ENCODE measurements around the gene TAAR9. TPM values are rescaled to one million over a fixed set of nuclear protein-coding genes. Genes with fewer than 3 reads are reported as not detected.

The TAAR9 gene
- total RNA-seq, 1 experiment from 2014 or later: not detected

DNA sequence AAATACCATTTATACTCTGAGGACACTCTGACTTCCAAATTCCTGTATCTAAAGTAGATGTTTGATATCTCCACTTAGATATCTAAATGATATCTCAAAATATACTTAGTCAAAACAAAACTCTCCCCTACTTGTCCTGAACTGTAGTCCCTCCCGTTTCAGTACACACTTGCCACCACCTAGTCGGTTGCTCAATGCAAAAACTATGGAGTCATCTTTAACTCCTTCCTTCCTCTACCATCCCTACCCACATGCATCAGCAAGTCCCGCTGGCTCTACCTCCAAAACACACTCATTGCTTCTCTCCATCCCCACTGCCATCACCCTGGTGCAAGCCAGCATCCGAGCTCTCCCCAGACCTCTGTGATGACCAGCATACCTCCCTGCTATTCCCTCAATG lies 38.3 kb upstream of the TAAR9 start:
- peaks cover 13% of the 10 kb centered on the region; the same call in 1 of the 2 replicates for H3K79me2 ChIP-seq (ENCODE audit: insufficient read depth, low read length)
- H4K20me1 ChIP-seq (ENCODE audit: insufficient read depth): no peaks in the 10 kb centered on the region
- no peak overlapping the region for H3K9ac ChIP-seq (ENCODE audit: low read length)
- H2AFZ ChIP-seq (ENCODE audit: low read depth, low read length, poor library complexity, severe bottlenecking): no peak overlapping the region
- ChIA-PET RAD21 (ENCODE audit: low non-redundant PET in 1 of 2, low total read pairs in 2 of 2, uncharacterized antibody in 2 of 2, unreplicated experiment in 2 of 2) (no interaction called here), POLR2A (no interaction called here), CTCF (no interaction called here)
- no peaks in the 10 kb centered on the region for H3K9me3 ChIP-seq (ENCODE audit: control insufficient read depth in 1 of 2, insufficient read depth in 1 of 2, low read depth in 1 of 2, low read length in 2 of 2)
- H3K4me2 ChIP-seq (ENCODE audit: low read length): no peak overlapping the region
- no peak overlapping the region for H3K4me3 ChIP-seq (replicated peaks in 1 of 2; ENCODE audit: low read depth in 1 of 2, low read length in 2 of 2)
- no peaks in the 10 kb centered on the region for H3K36me3 ChIP-seq (ENCODE audit: control insufficient read depth in 1 of 2, insufficient read depth in 2 of 2, low read length in 2 of 2)
- H3K4me1 ChIP-seq (ENCODE audit: control insufficient read depth in 1 of 2, insufficient read depth in 2 of 2, low read length in 2 of 2): no peaks in the 10 kb centered on the region
- no peak for TF ChIP-seq CEBPB (IDR thresholded peaks at IDR 0.05; ENCODE audit: low read depth)
- no peak for TF ChIP-seq SRF (IDR thresholded peaks at IDR 0.05; ENCODE audit: low read depth)
- TF ChIP-seq POLR2A (IDR thresholded peaks at IDR 0.05; ENCODE audit: borderline replicate concordance, extremely low read depth, insufficient read depth, insufficient read length): no peak
- no peak for TF ChIP-seq ZBTB33 (IDR thresholded peaks at IDR 0.05; ENCODE audit: extremely low read depth, insufficient replicate concordance, low read length)
- no peak for TF ChIP-seq CTCF (IDR thresholded peaks at IDR 0.05 in 2 of 3, conservative IDR thresholded peaks at IDR 0.05 in 1 of 3; ENCODE audit: borderline replicate concordance in 1 of 3, insufficient read depth in 1 of 3, low read depth in 2 of 3, low read length in 2 of 3)
- TF ChIP-seq RAD21 (IDR thresholded peaks at IDR 0.05; ENCODE audit: low read depth): no peak
- no peak for TF ChIP-seq POLR2AphosphoS5 (IDR thresholded peaks at IDR 0.05; ENCODE audit: low read depth, low read length)
- no peak for TF ChIP-seq ATF3 (IDR thresholded peaks at IDR 0.05)
- TF ChIP-seq JUND (IDR thresholded peaks at IDR 0.05): no peak
- TF ChIP-seq ELF1 (IDR thresholded peaks at IDR 0.05; ENCODE audit: borderline replicate concordance, low read depth): no peak
- no peak for TF ChIP-seq SP1 (IDR thresholded peaks at IDR 0.05; ENCODE audit: low read depth)
- TF ChIP-seq, protein P1, sequence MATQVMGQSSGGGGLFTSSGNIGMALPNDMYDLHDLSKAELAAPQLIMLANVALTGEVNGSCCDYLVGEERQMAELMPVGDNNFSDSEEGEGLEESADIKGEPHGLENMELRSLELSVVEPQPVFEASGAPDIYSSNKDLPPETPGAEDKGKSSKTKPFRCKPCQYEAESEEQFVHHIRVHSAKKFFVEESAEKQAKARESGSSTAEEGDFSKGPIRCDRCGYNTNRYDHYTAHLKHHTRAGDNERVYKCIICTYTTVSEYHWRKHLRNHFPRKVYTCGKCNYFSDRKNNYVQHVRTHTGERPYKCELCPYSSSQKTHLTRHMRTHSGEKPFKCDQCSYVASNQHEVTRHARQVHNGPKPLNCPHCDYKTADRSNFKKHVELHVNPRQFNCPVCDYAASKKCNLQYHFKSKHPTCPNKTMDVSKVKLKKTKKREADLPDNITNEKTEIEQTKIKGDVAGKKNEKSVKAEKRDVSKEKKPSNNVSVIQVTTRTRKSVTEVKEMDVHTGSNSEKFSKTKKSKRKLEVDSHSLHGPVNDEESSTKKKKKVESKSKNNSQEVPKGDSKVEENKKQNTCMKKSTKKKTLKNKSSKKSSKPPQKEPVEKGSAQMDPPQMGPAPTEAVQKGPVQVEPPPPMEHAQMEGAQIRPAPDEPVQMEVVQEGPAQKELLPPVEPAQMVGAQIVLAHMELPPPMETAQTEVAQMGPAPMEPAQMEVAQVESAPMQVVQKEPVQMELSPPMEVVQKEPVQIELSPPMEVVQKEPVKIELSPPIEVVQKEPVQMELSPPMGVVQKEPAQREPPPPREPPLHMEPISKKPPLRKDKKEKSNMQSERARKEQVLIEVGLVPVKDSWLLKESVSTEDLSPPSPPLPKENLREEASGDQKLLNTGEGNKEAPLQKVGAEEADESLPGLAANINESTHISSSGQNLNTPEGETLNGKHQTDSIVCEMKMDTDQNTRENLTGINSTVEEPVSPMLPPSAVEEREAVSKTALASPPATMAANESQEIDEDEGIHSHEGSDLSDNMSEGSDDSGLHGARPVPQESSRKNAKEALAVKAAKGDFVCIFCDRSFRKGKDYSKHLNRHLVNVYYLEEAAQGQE (IDR thresholded peaks at IDR 0.05; ENCODE audit: low read depth): no peak
- TF ChIP-seq EZH2phosphoT487 (IDR thresholded peaks at IDR 0.05; ENCODE audit: borderline replicate concordance): no peak
- TF ChIP-seq, protein P2, sequence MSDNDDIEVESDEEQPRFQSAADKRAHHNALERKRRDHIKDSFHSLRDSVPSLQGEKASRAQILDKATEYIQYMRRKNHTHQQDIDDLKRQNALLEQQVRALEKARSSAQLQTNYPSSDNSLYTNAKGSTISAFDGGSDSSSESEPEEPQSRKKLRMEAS (IDR thresholded peaks at IDR 0.05): no peak
- TF ChIP-seq ZFX (IDR thresholded peaks at IDR 0.05): no peak
- no peak for TF ChIP-seq ZNF274 (IDR thresholded peaks at IDR 0.05; ENCODE audit: low read depth, low read length)
- no peak for TF ChIP-seq EZH2 (IDR thresholded peaks at IDR 0.05)
- no peak for TF ChIP-seq YY1 (IDR thresholded peaks at IDR 0.05; ENCODE audit: extremely low read depth, insufficient replicate concordance, low read depth, low read length)
- no peak for TF ChIP-seq SIN3A (IDR thresholded peaks at IDR 0.05; ENCODE audit: low read depth)
- H3K27ac ChIP-seq (ENCODE audit: low read depth, low read length): no peak overlapping the region
- intact Hi-C loops (cut with micrococcal nuclease): no loop called here
- ATAC-seq (no peak), DNase-seq (ENCODE audit: low read depth, low spot score) (no peak)
- no TSS peak for BruUV-seq (replicated peaks)
- no peaks in the 10 kb centered on the region for H3K27me3 ChIP-seq (ENCODE audit: insufficient read depth, low read length)
- no peaks in the 10 kb centered on the region for H3K9me2 ChIP-seq (ENCODE audit: insufficient read depth)
